A549 treated with Hydrocortisone at 1 μM for 4 hours (cell line): ENCODE measurements around the gene CD44. TPM values are rescaled to one million over a fixed set of nuclear protein-coding genes. Genes with fewer than 3 reads are reported as not detected.

ENCODE experiments used
- total RNA-seq: library from RNA; stranded (reverse); fragments of 200-300 nt; extraction: Qiagen RNA extraction; gene quantifications from 5 replicates; pipeline ENCODE4 v1.2.3, GENCODE V29; 2022

CD44 gene
- 596 to 899 TPM (median 666 TPM) in 5 replicates for total RNA-seq

GRCh38 chr11:35138943-35139721 lies at the start of gene CD44:
TSS of gene CD44 (plus strand) at chr11:35139171. CDS start at chr11:35139304, 133 bp downstream.

Other genes with a start within 250 kb of the CD44 start
- gene APIP, start 222.8 kb upstream of the CD44 start, total RNA-seq: 20.2 to 24.7 TPM (median 22.8 TPM) in 5 replicates
- gene PDHX, start 222.6 kb upstream of the CD44 start, total RNA-seq: 25.8 to 38.1 TPM (median 29.7 TPM) in 5 replicates